TTC549 (cell line): ENCODE measurements around the gene CTNNA2.

ENCODE experiments used
- FAIRE-seq: peaks from 2 replicates; lab custom pipeline; 2012; peaks lifted over from hg19 to GRCh38; lab: Jason Lieb, UNC

The CTNNA2 gene

GRCh38 chr2:80610108-80610507, 1097.3 kb downstream of the CTNNA2 start:
- no peak for FAIRE-seq

- FAIRE-seq, result no peak
Measured at GRCh38 chr2:80621656-80622055, 1108.8 kb downstream of the CTNNA2 start.

GRCh38 chr2:80624062-80624461, 1111.2 kb downstream of the CTNNA2 start:
- FAIRE-seq, result no peak

- no peak for FAIRE-seq
Measured at GRCh38 chr2:80634590-80634989, 1121.7 kb downstream of the CTNNA2 start.

- no peak for FAIRE-seq
Measured at GRCh38 chr2:80638783-80639182, 1125.9 kb downstream of the CTNNA2 start.

GRCh38 chr2:80642465-80642864, 1129.6 kb downstream of the CTNNA2 start:
- FAIRE-seq, result no peak

GRCh38 chr2:80643598-80643997, 1130.7 kb downstream of the CTNNA2 start:
- no peak for FAIRE-seq

GRCh38 chr2:80651435-80651834, 1138.6 kb downstream of the CTNNA2 start:
- FAIRE-seq, result no peak

GRCh38 chr2:80655265-80655664, 1142.4 kb downstream of the CTNNA2 start:
- no peak for FAIRE-seq

- FAIRE-seq, result no peak
Measured at GRCh38 chr2:80670763-80671162, 1157.9 kb downstream of the CTNNA2 start.

- no peak for FAIRE-seq
Measured at GRCh38 chr2:80687524-80687923, 1174.7 kb downstream of the CTNNA2 start.

GRCh38 chr2:80689106-80689505, 1176.3 kb downstream of the CTNNA2 start:
- no peak for FAIRE-seq
